Muscle layer of colon (tissue), 2 donors: ENCODE results near the gene HSPG2.

Source experiments
- H3K27ac ChIP-seq: one replicate; pipeline ENCODE4 v1.7.0; 2013; ENCODE audit warnings: low read depth, mild to moderate bottlenecking, low read length, moderate library complexity
- H3K27me3 ChIP-seq, 2 donors: one replicate each; pipeline ENCODE4 v1.7.0; 2013; ENCODE audit warnings: low read length in 2 of 2, mild to moderate bottlenecking in 2 of 2; ENCODE audit not compliant: insufficient read depth in 2 of 2, control insufficient read depth in 1 of 2
- H3K36me3 ChIP-seq: one replicate; pipeline ENCODE4 v1.7.0; 2013; ENCODE audit warnings: mild to moderate bottlenecking, low read length; ENCODE audit not compliant: insufficient read depth
- H3K4me1 ChIP-seq: one replicate; pipeline ENCODE4 v1.7.0; 2013; ENCODE audit warnings: mild to moderate bottlenecking, low read length; ENCODE audit not compliant: insufficient read depth
- H3K4me3 ChIP-seq, 2 donors: one replicate each; pipeline ENCODE4 v1.7.0; 2013; ENCODE audit warnings: low read length in 2 of 2, low read depth in 1 of 2, mild to moderate bottlenecking in 1 of 2, moderate library complexity in 1 of 2
- H3K9ac ChIP-seq: one replicate; pipeline ENCODE4 v1.7.0; 2013; ENCODE audit warnings: low read length
- H3K9me3 ChIP-seq: one replicate; pipeline ENCODE4 v1.7.0; 2013; ENCODE audit warnings: mild to moderate bottlenecking, low read length
- donor health status: abdominal sarcoma.
- donor health status: Adenocarcinoma of cecum.

Gene HSPG2

DNA sequence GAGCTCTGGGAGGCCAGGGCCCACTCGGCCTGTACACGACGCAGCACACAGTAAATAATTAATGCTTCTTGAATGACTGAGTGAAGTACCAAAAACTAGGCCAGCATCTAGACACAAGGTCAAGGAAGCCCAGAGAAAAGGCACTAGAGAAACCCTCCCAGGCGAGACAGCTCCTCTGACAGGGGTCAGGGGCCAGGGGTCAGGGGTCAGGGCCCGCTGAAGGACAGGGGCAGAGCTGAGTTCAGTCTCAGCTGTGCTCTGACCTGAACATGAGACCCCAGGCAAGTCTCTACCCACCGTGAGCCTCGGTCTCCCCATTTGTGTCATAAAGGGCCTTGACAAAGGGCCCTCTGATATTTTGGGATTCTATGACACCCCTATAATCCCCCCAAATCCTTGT lies 68.6 kb downstream of the HSPG2 start:
- Histone ChIP-seq H3K27ac (no peak overlapping the region), H3K9ac (no peak overlapping the region), H3K27me3 (no peaks in the 10 kb centered on the region), H3K4me3 (no peak overlapping the region), H3K36me3 (peaks cover 81% of the 10 kb centered on the region), H3K9me3 (no peaks in the 10 kb centered on the region), H3K4me1 (peaks cover 21% of the 10 kb centered on the region)

DNA sequence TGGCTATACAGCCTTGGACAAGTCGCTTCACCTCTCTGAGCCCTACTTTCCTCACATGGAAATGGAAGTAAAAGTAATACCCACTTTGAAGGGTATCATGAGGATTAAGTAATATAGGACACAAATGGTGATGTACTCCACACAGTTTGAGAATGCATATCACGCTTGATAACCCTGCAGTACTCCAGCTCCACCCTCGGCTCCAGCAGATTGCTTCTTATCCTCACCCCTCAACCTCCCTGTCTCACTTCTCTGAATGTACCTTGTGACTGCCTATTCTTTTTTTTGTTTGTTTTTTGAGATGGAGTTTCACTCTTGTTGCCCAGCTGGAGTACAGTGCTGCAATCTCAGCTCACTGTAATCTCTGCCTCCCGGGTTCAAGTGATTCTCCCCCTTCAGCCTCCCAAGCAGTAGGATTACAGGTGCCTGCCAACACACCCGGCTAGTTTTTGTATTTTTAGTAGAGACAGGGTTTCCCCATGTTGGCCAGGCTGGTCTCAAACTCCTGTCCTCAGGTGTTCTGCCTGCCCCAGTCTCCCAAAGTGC lies 69.6 kb downstream of the HSPG2 start:
- peaks cover 21% of the 10 kb centered on the region for H3K4me1 ChIP-seq
- no peaks in the 10 kb centered on the region for H3K27me3 ChIP-seq
- H3K27ac ChIP-seq, result no peak overlapping the region
- H3K9ac ChIP-seq, result no peak overlapping the region
- no peaks in the 10 kb centered on the region for H3K9me3 ChIP-seq
- peaks cover 72% of the 10 kb centered on the region for H3K36me3 ChIP-seq
- H3K4me3 ChIP-seq, result no peak overlapping the region

GRCh38 chr1:21866707-21867043 lies 70.4 kb downstream of the HSPG2 start:
- Histone ChIP-seq H3K9ac (no peak overlapping the region), H3K4me3 (no peak overlapping the region), H3K27me3 (no peaks in the 10 kb centered on the region), H3K4me1 (peaks cover 21% of the 10 kb centered on the region), H3K27ac (no peak overlapping the region), H3K36me3 (peaks cover 72% of the 10 kb centered on the region), H3K9me3 (no peaks in the 10 kb centered on the region)

DNA sequence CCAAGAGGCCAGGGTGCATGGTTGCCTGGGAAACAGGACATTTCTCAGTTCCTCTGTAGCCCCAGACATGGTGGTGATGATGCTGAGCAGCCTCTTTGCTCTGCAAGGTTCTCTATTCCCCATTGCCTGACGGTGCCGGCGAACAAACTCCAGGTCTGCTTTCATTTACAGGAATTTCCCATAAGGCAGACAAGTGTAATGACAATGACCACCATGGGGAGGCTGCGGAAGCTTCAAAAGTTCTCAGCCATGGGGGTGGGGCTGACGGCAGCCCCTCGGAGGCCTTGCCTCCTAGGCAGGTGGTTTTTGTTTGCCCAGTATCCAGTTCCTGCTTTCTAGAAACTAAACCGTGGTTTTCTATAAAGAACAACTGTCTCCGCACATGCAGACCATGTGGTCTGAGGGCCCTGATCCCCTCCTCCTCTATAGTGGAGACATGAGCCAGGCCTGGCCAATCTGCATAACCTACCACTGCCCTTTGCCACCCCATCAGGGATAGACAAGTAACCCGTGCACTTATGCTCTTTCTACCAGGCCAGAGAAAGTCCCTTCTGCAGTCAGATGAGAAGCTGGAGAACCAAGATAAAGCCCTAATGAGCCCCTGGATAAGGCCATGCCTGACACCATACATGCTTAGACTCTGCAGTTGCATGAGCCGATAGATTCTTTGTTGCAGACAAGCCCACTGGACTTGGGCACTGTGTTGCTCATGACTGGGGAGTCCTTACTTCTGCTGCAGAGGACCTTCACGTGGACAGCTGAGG lies 71.0 kb downstream of the HSPG2 start:
- Histone ChIP-seq H3K4me3 (no peak overlapping the region), H3K27ac (no peak overlapping the region), H3K9me3 (no peaks in the 10 kb centered on the region), H3K36me3 (peaks cover 72% of the 10 kb centered on the region), H3K27me3 (no peaks in the 10 kb centered on the region), H3K9ac (no peak overlapping the region), H3K4me1 (peaks cover 21% of the 10 kb centered on the region)

- Histone ChIP-seq H3K36me3 (peaks cover 74% of the 10 kb centered on the region), H3K4me3 (no peak overlapping the region), H3K27ac (no peak overlapping the region), H3K9ac (no peak overlapping the region), H3K4me1 (peaks cover 19% of the 10 kb centered on the region), H3K9me3 (no peaks in the 10 kb centered on the region), H3K27me3 (no peaks in the 10 kb centered on the region)
These were observed 71.5 kb downstream of the HSPG2 start for GRCh38 chr1:21865609-21865942.

DNA sequence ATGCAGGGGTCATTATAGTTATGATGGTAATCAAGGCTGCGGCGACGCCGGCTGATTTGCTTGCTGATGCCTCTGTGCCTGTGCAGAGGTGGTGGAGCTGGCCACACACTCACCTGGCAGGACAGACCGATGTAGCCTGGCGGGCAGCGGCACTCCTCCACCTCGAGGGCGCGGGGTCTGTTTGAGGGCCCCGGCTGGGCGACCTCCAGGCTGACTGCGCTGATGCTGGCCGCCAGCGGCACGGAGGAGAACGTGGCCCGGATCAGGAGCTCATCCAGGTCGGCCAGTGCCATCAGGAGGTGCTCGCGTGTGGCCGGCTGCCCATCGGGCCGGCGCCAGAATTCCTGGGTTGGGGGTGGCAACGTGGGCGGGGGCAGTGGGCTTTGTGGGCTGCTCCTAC lies 72.4 kb downstream of the HSPG2 start:
- Histone ChIP-seq H3K4me3 (no peak overlapping the region), H3K4me1 (peaks cover 11% of the 10 kb centered on the region), H3K27ac (no peak overlapping the region), H3K9ac (no peak overlapping the region), H3K9me3 (no peaks in the 10 kb centered on the region), H3K36me3 (peaks cover 76% of the 10 kb centered on the region), H3K27me3 (no peaks in the 10 kb centered on the region)

GRCh38 chr1:21863981-21864380 lies 73.1 kb downstream of the HSPG2 start:
- no peaks in the 10 kb centered on the region for H3K27me3 ChIP-seq
- no peaks in the 10 kb centered on the region for H3K9me3 ChIP-seq
- no peak overlapping the region for H3K4me3 ChIP-seq
- H3K4me1 ChIP-seq, result peaks cover 5% of the 10 kb centered on the region
- H3K9ac ChIP-seq, result no peak overlapping the region
- no peak overlapping the region for H3K27ac ChIP-seq
- H3K36me3 ChIP-seq, result peaks cover 79% of the 10 kb centered on the region

DNA sequence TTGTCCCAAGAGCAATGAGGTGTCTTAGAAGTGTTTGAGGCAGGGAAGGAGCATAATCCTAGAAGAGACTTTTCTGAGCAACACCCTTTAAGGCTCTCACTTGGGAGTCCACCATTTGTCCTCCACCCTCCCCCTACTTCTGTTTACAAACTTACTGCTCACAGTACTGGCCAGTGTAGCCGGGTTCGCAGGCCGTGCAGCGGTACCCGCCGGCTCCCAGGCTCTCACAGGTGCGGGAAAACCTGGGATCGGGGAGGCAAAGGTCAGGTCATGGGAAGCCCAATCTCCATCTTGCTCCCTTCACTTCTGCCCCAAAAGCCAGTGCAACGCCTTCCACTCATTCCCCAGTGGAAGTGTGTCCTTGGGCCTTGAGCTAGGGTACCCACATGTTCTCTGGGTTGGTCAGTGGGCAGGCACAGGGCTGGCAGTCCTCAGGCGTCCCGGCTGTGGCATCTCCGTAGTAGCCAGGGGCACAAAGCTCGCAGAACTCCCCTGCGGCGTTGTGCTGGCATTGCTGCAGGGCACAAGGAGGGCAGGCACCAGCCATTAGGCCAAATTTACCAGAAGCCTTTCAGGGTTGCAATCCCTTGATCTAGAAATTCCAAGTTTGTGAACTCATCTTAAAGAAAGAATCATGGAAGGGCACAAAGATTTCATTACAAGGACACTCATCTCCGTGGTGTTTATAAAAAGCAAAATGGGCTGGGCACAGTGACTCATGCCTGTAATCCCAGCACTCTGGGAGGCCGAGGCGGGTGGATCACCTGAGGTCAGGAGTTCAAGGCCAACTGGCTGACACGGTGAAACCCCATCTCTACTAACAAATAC lies 75.3 kb downstream of the HSPG2 start:
- peaks cover 5% of the 10 kb centered on the region for H3K4me1 ChIP-seq
- H3K4me3 ChIP-seq, result no peak overlapping the region
- H3K9me3 ChIP-seq, result no peaks in the 10 kb centered on the region
- H3K9ac ChIP-seq, result no peak overlapping the region
- H3K36me3 ChIP-seq, result peaks cover 84% of the 10 kb centered on the region
- H3K27ac ChIP-seq, result no peak overlapping the region
- H3K27me3 ChIP-seq, result no peaks in the 10 kb centered on the region

DNA sequence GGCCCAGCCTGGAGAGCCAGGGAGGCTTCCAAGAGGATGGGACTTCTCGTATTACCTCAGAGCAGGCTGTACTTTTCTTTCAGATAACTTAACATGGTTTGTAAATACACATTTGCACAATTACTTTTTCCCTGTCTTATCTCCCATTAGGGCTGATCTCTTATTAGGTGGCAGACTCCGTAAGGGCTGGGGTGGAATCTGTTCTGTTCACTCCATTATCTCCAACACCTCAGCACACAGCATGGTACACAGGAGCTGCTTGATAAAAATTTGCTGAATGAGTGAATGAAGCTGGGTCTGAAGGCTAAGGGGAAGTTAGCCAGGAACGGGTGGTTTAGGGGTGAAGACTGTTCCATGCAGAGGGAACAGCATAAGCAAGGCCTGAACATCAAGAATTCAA lies 76.1 kb downstream of the HSPG2 start:
- H3K27ac ChIP-seq, result no peak overlapping the region
- no peak overlapping the region for H3K4me3 ChIP-seq
- H3K36me3 ChIP-seq, result peaks cover 85% of the 10 kb centered on the region
- no peaks in the 10 kb centered on the region for H3K4me1 ChIP-seq
- H3K27me3 ChIP-seq, result no peaks in the 10 kb centered on the region
- H3K9me3 ChIP-seq, result no peaks in the 10 kb centered on the region
- no peak overlapping the region for H3K9ac ChIP-seq

GRCh38 chr1:21859669-21860179 lies 77.4 kb downstream of the HSPG2 start:
- H3K9ac ChIP-seq, result no peak overlapping the region
- H3K36me3 ChIP-seq, result peaks cover 85% of the 10 kb centered on the region
- no peaks in the 10 kb centered on the region for H3K4me1 ChIP-seq
- no peaks in the 10 kb centered on the region for H3K27me3 ChIP-seq
- H3K27ac ChIP-seq, result no peak overlapping the region
- H3K4me3 ChIP-seq, result no peak overlapping the region
- no peaks in the 10 kb centered on the region for H3K9me3 ChIP-seq

DNA sequence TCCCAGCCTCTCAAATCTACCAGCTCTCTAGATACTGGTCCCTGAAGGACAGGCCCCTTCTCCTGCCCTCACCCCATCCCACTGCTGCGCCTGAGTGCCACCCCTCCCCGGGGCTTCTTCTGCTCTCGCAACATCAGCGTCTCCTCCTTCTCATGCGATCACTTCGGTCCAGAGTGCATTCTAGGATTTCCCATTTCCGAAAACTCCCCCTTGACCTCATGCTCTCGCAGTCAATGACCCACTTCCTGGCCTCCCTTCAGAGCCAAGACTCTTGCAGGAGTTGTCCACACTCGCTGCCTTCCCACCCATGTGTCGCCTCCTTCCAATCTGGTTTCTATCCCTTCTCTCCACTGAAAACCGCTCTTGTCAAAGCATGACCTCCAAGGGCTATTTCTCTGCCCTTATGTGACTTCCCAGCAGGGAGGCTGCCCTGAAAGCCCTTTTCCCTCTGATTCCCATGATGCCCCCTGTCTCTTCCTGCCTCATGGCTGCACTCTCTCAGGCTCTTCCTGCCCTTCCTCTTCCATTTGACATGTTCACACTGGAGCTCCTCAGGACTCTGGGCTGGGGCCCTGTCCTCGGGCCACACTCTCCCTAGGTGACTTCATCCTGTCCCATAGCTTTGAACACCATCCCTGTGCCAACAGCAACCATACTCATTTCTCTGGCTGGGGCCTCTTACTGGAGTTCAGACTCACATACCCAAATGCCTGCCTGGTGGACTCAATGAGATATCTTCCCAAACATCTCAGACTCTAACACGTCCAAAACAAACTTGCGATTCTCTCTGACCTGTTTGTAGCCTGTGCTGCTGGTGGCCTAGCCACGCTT lies 79.1 kb downstream of the HSPG2 start:
- Histone ChIP-seq H3K4me3 (no peak overlapping the region), H3K9ac (no peak overlapping the region), H3K27me3 (no peaks in the 10 kb centered on the region), H3K36me3 (peaks cover 93% of the 10 kb centered on the region), H3K4me1 (no peaks in the 10 kb centered on the region), H3K9me3 (no peaks in the 10 kb centered on the region), H3K27ac (no peak overlapping the region)
